HEK293 (cell line): Measurements from ENCODE around the gene DUSP6.

Experiments
- CTCF ChIA-PET: fragments of 350-600 bp; formaldehyde crosslinking; extraction: SDS; loops from one replicate; lab custom pipeline; 2021; ENCODE audit warnings: antibody characterized with exemption; lab: Yijun Ruan, JAX
- POLR2A ChIA-PET: fragments of 300-600 bp; formaldehyde crosslinking; extraction: SDS; loops from one replicate; lab custom pipeline; 2020; ENCODE audit warnings: antibody characterized with exemption, inconsistent platforms; lab: Yijun Ruan, JAX
- H3K27ac ChIP-seq: fragments of 200-500 bp; sonication (Bioruptor generic); 2 replicates; pipeline ENCODE4 v1.5.1; 2014; ENCODE audit warnings: low read depth, low read length, control low read depth, inconsistent platforms; ENCODE audit errors: extremely low read depth
- H3K36me3 ChIP-seq, 2 experiments: fragments of 200-500 bp in 1 of 2; sonication (Bioruptor generic) in 1 of 2; 1 replicate in 1 of 2; 2 replicates in 1 of 2; pipeline ENCODE4 v1.5.1; 2014 to 2017; ENCODE audit warnings: inconsistent platforms in 2 of 2, low read length in 2 of 2; ENCODE audit not compliant: control insufficient read depth in 2 of 2, insufficient read depth in 1 of 2
- H3K4me1 ChIP-seq: fragments of 200-500 bp; sonication (Bioruptor generic); 2 replicates; pipeline ENCODE4 v1.5.1; 2014; ENCODE audit warnings: mild to moderate bottlenecking, low read length, inconsistent platforms; ENCODE audit not compliant: control insufficient read depth, insufficient read depth
- H3K4me3 ChIP-seq: 2 replicates; pipeline ENCODE4 v1.5.1; 2011; ENCODE audit warnings: low read depth, mild to moderate bottlenecking, control low read depth, low read length, moderate library complexity
- H3K9me3 ChIP-seq: fragments of 200-500 bp; sonication (Bioruptor generic); 2 replicates; pipeline ENCODE4 v1.5.1; 2014; ENCODE audit warnings: low read depth, low read length, inconsistent platforms; ENCODE audit not compliant: control insufficient read depth, insufficient read depth
- GFI1B ChIP-seq: fragments of 450-650 bp; formaldehyde crosslinking; IDR thresholded peaks from 2 replicates; pipeline ENCODE4 v1.5.1; 2016; ENCODE audit warnings: missing biosample characterization, missing genetic modification characterization
- KLF1 ChIP-seq: fragments of 450-650 bp; formaldehyde crosslinking; IDR thresholded peaks from 2 replicates; pipeline ENCODE4 v1.5.1; 2016; ENCODE audit warnings: missing biosample characterization, missing genetic modification characterization
- MEIS1 ChIP-seq: sonication (generic); formaldehyde crosslinking; IDR thresholded peaks from 2 replicates; pipeline ENCODE4 v1.8.1; 2022; ENCODE audit warnings: missing genetic modification reagents, mild to moderate bottlenecking, borderline replicate concordance
- MZF1 ChIP-seq: fragments of 450-650 bp; formaldehyde crosslinking; IDR thresholded peaks from 2 replicates; pipeline ENCODE4 v1.5.1; 2017; ENCODE audit warnings: missing biosample characterization, missing genetic modification characterization, borderline replicate concordance
- PRDM10 ChIP-seq: fragments of 450-650 bp; formaldehyde crosslinking; IDR thresholded peaks from 2 replicates; pipeline ENCODE4 v1.5.1; 2016; ENCODE audit warnings: missing biosample characterization, missing genetic modification characterization
- TRIM28 ChIP-seq: IDR thresholded peaks from 2 replicates; pipeline ENCODE4 v1.6.1; 2011; ENCODE audit warnings: low read length, control low read depth, borderline replicate concordance
- WT1 ChIP-seq: fragments of 450-650 bp; formaldehyde crosslinking; IDR thresholded peaks from 2 replicates; pipeline ENCODE4 v1.5.1; 2016; ENCODE audit warnings: missing biosample characterization, missing genetic modification characterization
- ZBTB48 ChIP-seq: fragments of 450-650 bp; formaldehyde crosslinking; IDR thresholded peaks from 2 replicates; pipeline ENCODE4 v1.5.1; 2016; ENCODE audit warnings: missing biosample characterization, missing genetic modification characterization
- ZNF114 ChIP-seq: fragments of 450-650 bp; formaldehyde crosslinking; IDR thresholded peaks from 2 replicates; pipeline ENCODE4 v1.5.0; 2017; ENCODE audit warnings: missing biosample characterization, missing genetic modification characterization
- ZNF121 ChIP-seq: fragments of 450-650 bp; formaldehyde crosslinking; IDR thresholded peaks from 2 replicates; pipeline ENCODE4 v1.5.1; 2016; ENCODE audit warnings: missing biosample characterization, missing genetic modification characterization
- ZNF16 ChIP-seq: fragments of 450-650 bp; formaldehyde crosslinking; IDR thresholded peaks from 2 replicates; pipeline ENCODE4 v1.5.1; 2016; ENCODE audit warnings: low read depth, missing biosample characterization, missing genetic modification characterization
- ZNF174 ChIP-seq: fragments of 450-650 bp; formaldehyde crosslinking; IDR thresholded peaks from 2 replicates; pipeline ENCODE4 v1.5.0; 2017; ENCODE audit warnings: missing biosample characterization, mild to moderate bottlenecking, missing genetic modification characterization
- ZNF292 ChIP-seq: fragments of 450-650 bp; formaldehyde crosslinking; IDR thresholded peaks from 2 replicates; pipeline ENCODE4 v1.5.1; 2016; ENCODE audit warnings: low read depth, missing biosample characterization, missing genetic modification characterization, borderline replicate concordance
- ZNF311 ChIP-seq: fragments of 450-650 bp; formaldehyde crosslinking; IDR thresholded peaks from 2 replicates; pipeline ENCODE4 v1.5.1; 2017; ENCODE audit warnings: missing biosample characterization, missing genetic modification characterization, borderline replicate concordance
- ZNF335 ChIP-seq: fragments of 450-650 bp; formaldehyde crosslinking; conservative IDR thresholded peaks from 2 replicates; pipeline ENCODE4 v1.5.1; 2016; ENCODE audit warnings: missing biosample characterization, missing genetic modification characterization
- ZNF354C ChIP-seq: fragments of 450-650 bp; formaldehyde crosslinking; IDR thresholded peaks from 2 replicates; pipeline ENCODE4 v1.5.1; 2016; ENCODE audit warnings: missing biosample characterization, missing genetic modification characterization, low read depth, borderline replicate concordance
- ZNF37A ChIP-seq: fragments of 450-650 bp; IDR thresholded peaks from 2 replicates; pipeline ENCODE4 v1.5.1; 2018; ENCODE audit warnings: missing biosample characterization, missing genetic modification characterization
- ZNF571 ChIP-seq: fragments of 450-650 bp; formaldehyde crosslinking; IDR thresholded peaks from 2 replicates; pipeline ENCODE4 v1.5.0; 2017; ENCODE audit warnings: missing biosample characterization, missing genetic modification characterization
- ZNF830 ChIP-seq: fragments of 450-650 bp; IDR thresholded peaks from 2 replicates; pipeline ENCODE4 v1.5.0; 2018; ENCODE audit warnings: missing biosample characterization, missing genetic modification characterization, low read depth, mild to moderate bottlenecking, moderate library complexity
- ZSCAN23 ChIP-seq: fragments of 450-650 bp; formaldehyde crosslinking; IDR thresholded peaks from 2 replicates; pipeline ENCODE4 v1.5.1; 2016; ENCODE audit warnings: missing biosample characterization, missing genetic modification characterization
- ZXDB ChIP-seq: fragments of 450-650 bp; formaldehyde crosslinking; IDR thresholded peaks from 2 replicates; pipeline ENCODE4 v1.5.1; 2016; ENCODE audit warnings: missing biosample characterization, missing genetic modification characterization
- TF ChIP-seq, protein P1 (sequence below): fragments of 450-650 bp; formaldehyde crosslinking; conservative IDR thresholded peaks from 2 replicates; pipeline ENCODE4 v1.5.1; 2016; ENCODE audit warnings: low read depth, missing biosample characterization, missing genetic modification characterization
- TF ChIP-seq, protein P2 (sequence below): fragments of 450-650 bp; formaldehyde crosslinking; IDR thresholded peaks from 2 replicates; pipeline ENCODE4 v1.5.1; 2016; ENCODE audit warnings: missing biosample characterization, missing genetic modification characterization, borderline replicate concordance
- TF ChIP-seq, protein P3 (sequence below): fragments of 450-650 bp; formaldehyde crosslinking; IDR thresholded peaks from 2 replicates; pipeline ENCODE4 v1.5.1; 2017; ENCODE audit warnings: missing biosample characterization, missing genetic modification characterization

DUSP6 gene

GRCh38 chr12:89384807-89385206 is 32.5 kb upstream of the DUSP6 start:
- TF ChIP-seq KLF1 (tag by site-specific recombination), result no peak
- no peak for TF ChIP-seq ZNF114 (tag by site-specific recombination)
- no peak for TF ChIP-seq ZNF174 (tag by site-specific recombination)
- TF ChIP-seq ZNF121 (tag by site-specific recombination), result no peak
- no peak for TF ChIP-seq ZNF37A (tag by site-specific recombination)
- TF ChIP-seq ZNF354C (tag by site-specific recombination), result no peak
- TF ChIP-seq ZNF311 (tag by site-specific recombination), result no peak
- TF ChIP-seq ZSCAN23, result no peak
- TF ChIP-seq, protein P1, sequence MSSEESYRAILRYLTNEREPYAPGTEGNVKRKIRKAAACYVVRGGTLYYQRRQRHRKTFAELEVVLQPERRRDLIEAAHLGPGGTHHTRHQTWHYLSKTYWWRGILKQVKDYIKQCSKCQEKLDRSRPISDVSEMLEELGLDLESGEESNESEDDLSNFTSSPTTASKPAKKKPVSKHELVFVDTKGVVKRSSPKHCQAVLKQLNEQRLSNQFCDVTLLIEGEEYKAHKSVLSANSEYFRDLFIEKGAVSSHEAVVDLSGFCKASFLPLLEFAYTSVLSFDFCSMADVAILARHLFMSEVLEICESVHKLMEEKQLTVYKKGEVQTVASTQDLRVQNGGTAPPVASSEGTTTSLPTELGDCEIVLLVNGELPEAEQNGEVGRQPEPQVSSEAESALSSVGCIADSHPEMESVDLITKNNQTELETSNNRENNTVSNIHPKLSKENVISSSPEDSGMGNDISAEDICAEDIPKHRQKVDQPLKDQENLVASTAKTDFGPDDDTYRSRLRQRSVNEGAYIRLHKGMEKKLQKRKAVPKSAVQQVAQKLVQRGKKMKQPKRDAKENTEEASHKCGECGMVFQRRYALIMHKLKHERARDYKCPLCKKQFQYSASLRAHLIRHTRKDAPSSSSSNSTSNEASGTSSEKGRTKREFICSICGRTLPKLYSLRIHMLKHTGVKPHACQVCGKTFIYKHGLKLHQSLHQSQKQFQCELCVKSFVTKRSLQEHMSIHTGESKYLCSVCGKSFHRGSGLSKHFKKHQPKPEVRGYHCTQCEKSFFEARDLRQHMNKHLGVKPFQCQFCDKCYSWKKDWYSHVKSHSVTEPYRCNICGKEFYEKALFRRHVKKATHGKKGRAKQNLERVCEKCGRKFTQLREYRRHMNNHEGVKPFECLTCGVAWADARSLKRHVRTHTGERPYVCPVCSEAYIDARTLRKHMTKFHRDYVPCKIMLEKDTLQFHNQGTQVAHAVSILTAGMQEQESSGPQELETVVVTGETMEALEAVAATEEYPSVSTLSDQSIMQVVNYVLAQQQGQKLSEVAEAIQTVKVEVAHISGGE, result no peak
- TF ChIP-seq ZBTB48 (tag by site-specific recombination), result no peak
- TF ChIP-seq, protein P2, sequence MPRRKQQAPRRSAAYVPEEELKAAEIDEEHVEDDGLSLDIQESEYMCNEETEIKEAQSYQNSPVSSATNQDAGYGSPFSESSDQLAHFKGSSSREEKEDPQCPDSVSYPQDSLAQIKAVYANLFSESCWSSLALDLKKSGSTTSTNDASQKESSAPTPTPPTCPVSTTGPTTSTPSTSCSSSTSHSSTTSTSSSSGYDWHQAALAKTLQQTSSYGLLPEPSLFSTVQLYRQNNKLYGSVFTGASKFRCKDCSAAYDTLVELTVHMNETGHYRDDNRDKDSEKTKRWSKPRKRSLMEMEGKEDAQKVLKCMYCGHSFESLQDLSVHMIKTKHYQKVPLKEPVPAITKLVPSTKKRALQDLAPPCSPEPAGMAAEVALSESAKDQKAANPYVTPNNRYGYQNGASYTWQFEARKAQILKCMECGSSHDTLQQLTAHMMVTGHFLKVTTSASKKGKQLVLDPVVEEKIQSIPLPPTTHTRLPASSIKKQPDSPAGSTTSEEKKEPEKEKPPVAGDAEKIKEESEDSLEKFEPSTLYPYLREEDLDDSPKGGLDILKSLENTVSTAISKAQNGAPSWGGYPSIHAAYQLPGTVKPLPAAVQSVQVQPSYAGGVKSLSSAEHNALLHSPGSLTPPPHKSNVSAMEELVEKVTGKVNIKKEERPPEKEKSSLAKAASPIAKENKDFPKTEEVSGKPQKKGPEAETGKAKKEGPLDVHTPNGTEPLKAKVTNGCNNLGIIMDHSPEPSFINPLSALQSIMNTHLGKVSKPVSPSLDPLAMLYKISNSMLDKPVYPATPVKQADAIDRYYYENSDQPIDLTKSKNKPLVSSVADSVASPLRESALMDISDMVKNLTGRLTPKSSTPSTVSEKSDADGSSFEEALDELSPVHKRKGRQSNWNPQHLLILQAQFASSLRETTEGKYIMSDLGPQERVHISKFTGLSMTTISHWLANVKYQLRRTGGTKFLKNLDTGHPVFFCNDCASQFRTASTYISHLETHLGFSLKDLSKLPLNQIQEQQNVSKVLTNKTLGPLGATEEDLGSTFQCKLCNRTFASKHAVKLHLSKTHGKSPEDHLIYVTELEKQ (tag by site-specific recombination), result no peak
- no peak for TF ChIP-seq ZNF292 (tag by site-specific recombination)
- TF ChIP-seq ZNF571 (tag by site-specific recombination), result no peak
- TF ChIP-seq MEIS1 (CRISPR knock-in tag), result no peak
- TF ChIP-seq ZXDB (tag by site-specific recombination), result no peak
- TF ChIP-seq, protein P3, sequence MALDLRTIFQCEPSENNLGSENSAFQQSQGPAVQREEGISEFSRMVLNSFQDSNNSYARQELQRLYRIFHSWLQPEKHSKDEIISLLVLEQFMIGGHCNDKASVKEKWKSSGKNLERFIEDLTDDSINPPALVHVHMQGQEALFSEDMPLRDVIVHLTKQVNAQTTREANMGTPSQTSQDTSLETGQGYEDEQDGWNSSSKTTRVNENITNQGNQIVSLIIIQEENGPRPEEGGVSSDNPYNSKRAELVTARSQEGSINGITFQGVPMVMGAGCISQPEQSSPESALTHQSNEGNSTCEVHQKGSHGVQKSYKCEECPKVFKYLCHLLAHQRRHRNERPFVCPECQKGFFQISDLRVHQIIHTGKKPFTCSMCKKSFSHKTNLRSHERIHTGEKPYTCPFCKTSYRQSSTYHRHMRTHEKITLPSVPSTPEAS (tag by site-specific recombination), result no peak
- TF ChIP-seq WT1 (tag by site-specific recombination), result no peak
- Histone ChIP-seq H3K4me3 (no peak overlapping the region), H3K9me3 (no peaks in the 10 kb centered on the region), H3K4me1 (peaks cover 19% of the 10 kb centered on the region), H3K36me3 (no peaks in the 10 kb centered on the region), H3K27ac (no peak overlapping the region)
- ChIA-PET POLR2A (no interaction called here), CTCF (no interaction called here)

DNA sequence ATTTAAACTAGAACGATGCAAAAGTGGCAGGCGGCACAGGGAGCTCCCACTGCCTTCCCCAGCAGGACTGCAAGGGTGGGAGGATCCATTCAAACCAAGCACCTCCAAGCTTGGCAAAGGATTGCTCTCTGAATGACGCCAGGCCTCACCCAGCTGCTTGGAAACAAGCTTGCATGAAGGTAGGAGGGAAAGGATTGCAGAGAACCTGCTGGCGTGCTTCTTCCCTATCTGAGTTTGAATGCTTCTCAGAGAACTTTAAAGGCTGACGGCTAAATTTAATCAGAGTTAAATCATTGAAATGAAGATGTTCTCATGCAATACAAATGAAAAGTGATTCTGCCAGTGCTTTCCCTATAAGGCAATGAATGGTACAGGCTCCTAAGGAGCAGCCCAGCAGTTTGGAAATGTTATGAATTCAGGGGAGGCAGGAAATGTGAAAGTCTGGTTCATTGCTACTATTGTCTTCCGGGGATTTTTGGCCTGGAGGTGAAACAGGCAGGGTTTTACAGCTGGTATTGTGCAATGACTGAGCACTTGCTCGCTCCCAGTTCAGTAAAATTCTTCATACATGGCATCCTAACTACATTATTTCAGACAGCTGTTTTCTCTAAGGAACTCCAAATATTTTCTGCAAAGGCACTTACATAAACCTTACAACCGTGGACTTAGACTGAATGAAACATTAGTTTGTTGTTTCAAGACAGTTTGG is 31.9 kb upstream of the DUSP6 start:
- ChIA-PET POLR2A (no interaction called here), CTCF (no interaction called here)
- no peaks in the 10 kb centered on the region for H3K36me3 ChIP-seq
- peaks cover 19% of the 10 kb centered on the region for H3K4me1 ChIP-seq
- H3K9me3 ChIP-seq, result no peaks in the 10 kb centered on the region
- no peak overlapping the region for H3K27ac ChIP-seq
- no peak overlapping the region for H3K4me3 ChIP-seq
- TF ChIP-seq ZNF830 (no peak), PRDM10 (peak; percentile 96), ZNF16 (tag by site-specific recombination) (no peak), ZNF335 (tag by site-specific recombination) (0 out of 2 replicates have a peak, but pooled peaks have one; percentile 26), GFI1B (tag by site-specific recombination) (no peak), MZF1 (tag by site-specific recombination) (peak; percentile 74; the same call in 1 of the 2 replicates), TRIM28 (peak; percentile 24; the same call in 1 of the 2 replicates)
